Sigmoid colon (tissue), 7 donors: ENCODE data around the gene VAT1L. TPM values are rescaled to one million over a fixed set of nuclear protein-coding genes. Genes with fewer than 3 reads are reported as not detected.

Experiments used
- DNase-seq: peaks from one replicate; pipeline ENCODE4 v3.0.0-alpha.2; 2019
- H3K27ac ChIP-seq, 4 donors: fragments of 200-600 bp; sonication (generic); one replicate each; pipeline ENCODE4 v1.5.1; 2016 to 2019; ENCODE audit warnings: mild to moderate bottlenecking in 1 of 4
- H3K27me3 ChIP-seq, 3 donors: fragments of 200-600 bp; sonication (generic); one replicate each; pipeline ENCODE4 v1.5.1; 2019; ENCODE audit warnings: mild to moderate bottlenecking in 1 of 3
- H3K36me3 ChIP-seq, 4 donors: fragments of 200-600 bp; sonication (generic); one replicate each; pipeline ENCODE4 v1.5.1; 2016 to 2019
- H3K4me1 ChIP-seq, 4 donors: fragments of 200-600 bp; sonication (generic); one replicate each; pipeline ENCODE4 v1.5.1; 2017 to 2019
- H3K4me3 ChIP-seq, 4 donors: fragments of 200-600 bp; sonication (generic); one replicate each; pipeline ENCODE4 v1.5.1; 2017 to 2019; ENCODE audit warnings: mild to moderate bottlenecking in 2 of 4, moderate library complexity in 1 of 4
- H3K9me3 ChIP-seq, 4 donors: fragments of 200-600 bp in 3 of 4; sonication (generic) in 3 of 4; one replicate each; pipeline versions ENCODE4 v1.5.1 to v1.6.1; 2013 to 2019
- EP300 ChIP-seq, 4 donors: sonication (generic); formaldehyde crosslinking; IDR thresholded peaks; one replicate each; pipeline ENCODE4 v1.6.1; 2017; ENCODE audit warnings: antibody characterized with exemption in 4 of 4
- POLR2A ChIP-seq, 2 donors: fragments of 450-650 bp; IDR thresholded peaks; one replicate each; pipeline ENCODE4 v1.6.1; 2016; ENCODE audit warnings: antibody characterized with exemption in 2 of 2, mild to moderate bottlenecking in 2 of 2, moderate library complexity in 2 of 2
- POLR2AphosphoS5 ChIP-seq, 4 donors: sonication (generic); formaldehyde crosslinking; IDR thresholded peaks; one replicate each; pipeline ENCODE4 v1.6.1; 2017; ENCODE audit warnings: antibody characterized with exemption in 4 of 4
- WGBS, 2 donors: extraction: QIAGEN DNeasy Blood & Tissue Kit; methylation state at CpG; one replicate each; pipeline ENCODE4 v1.1.7; 2013; 5-methylcytosine and 5-hydroxymethylcytosine counted together
- intact Hi-C: fragments of 100-400 bp; cut with DNase I; formaldehyde crosslinking; loops from one replicate; pipeline ENCODE4 v1.15.1; 2023
- polyA plus RNA-seq, 3 donors: library from polyadenylated mRNA; stranded (reverse); fragments of 200-250 nt; gene quantifications; one replicate each; pipeline ENCODE4 v1.2.3, GENCODE V29; 2013
- total RNA-seq, 4 donors: library from RNA; depleted of rRNA; stranded (reverse); fragments of >200 nt; gene quantifications; one replicate each; pipeline ENCODE4 v1.1.0, GENCODE V29; 2016
- TF ChIP-seq, protein P1 (sequence below), 4 experiments: fragments of 450-650 bp in 3 of 4; fragments of 200-600 bp in 1 of 4; IDR thresholded peaks; one replicate each; pipeline ENCODE4 v1.5.1; 2016 to 2019; ENCODE audit warnings: antibody characterized with exemption in 4 of 4, mild to moderate bottlenecking in 3 of 4, moderate library complexity in 2 of 4
- donor health status: healthy with polysubstance abuse.
- donor health status: Bipolar disorder and iron deficiency.
- donor health status: healthy.

Gene VAT1L
- total and polyA plus RNA-seq, 7 donors: 0.60 to 6.4 (median 4.5) TPM

DNA sequence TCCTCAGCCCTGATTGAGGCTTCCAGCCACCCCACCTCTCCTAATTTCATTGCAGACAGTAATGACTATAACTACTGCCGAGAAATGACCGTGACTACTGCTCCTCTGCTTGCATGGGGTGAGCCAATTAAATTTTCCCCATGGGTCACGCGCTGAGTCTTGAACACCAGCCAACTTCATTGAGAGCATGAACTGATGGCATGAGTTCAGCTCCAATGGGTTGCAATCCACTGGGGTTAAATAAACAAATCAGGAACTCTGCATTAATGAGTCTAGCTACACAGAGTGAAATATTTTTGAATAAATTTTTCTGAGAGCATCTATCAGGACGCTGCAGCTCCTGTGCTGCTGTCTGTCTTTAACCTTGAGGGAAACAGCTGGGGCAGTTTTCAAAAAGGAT is 172.4 kb downstream of the VAT1L start:
- Histone ChIP-seq H3K4me1 (no peaks in the 10 kb centered on the region), H3K27me3 (peaks cover 0 to 3% (median 0%) of the 10 kb centered on the region in 3 donors), H3K27ac (no peak overlapping the region), H3K4me3 (no peak overlapping the region), H3K36me3 (no peaks in the 10 kb centered on the region), H3K9me3 (no peaks in the 10 kb centered on the region)
- TF ChIP-seq EP300 (IDR thresholded peaks at IDR 0.05): no peak
- no peak for TF ChIP-seq POLR2AphosphoS5 (IDR thresholded peaks at IDR 0.05)
- TF ChIP-seq, protein P1, sequence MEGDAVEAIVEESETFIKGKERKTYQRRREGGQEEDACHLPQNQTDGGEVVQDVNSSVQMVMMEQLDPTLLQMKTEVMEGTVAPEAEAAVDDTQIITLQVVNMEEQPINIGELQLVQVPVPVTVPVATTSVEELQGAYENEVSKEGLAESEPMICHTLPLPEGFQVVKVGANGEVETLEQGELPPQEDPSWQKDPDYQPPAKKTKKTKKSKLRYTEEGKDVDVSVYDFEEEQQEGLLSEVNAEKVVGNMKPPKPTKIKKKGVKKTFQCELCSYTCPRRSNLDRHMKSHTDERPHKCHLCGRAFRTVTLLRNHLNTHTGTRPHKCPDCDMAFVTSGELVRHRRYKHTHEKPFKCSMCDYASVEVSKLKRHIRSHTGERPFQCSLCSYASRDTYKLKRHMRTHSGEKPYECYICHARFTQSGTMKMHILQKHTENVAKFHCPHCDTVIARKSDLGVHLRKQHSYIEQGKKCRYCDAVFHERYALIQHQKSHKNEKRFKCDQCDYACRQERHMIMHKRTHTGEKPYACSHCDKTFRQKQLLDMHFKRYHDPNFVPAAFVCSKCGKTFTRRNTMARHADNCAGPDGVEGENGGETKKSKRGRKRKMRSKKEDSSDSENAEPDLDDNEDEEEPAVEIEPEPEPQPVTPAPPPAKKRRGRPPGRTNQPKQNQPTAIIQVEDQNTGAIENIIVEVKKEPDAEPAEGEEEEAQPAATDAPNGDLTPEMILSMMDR (IDR thresholded peaks at IDR 0.05): no peak
- no peak for TF ChIP-seq POLR2A (IDR thresholded peaks at IDR 0.05)
- intact Hi-C loops: no loop called here
- 74% methylated on average over 5 of the region's 5 CpGs for WGBS, 2 donors
- no peak for DNase-seq

DNA sequence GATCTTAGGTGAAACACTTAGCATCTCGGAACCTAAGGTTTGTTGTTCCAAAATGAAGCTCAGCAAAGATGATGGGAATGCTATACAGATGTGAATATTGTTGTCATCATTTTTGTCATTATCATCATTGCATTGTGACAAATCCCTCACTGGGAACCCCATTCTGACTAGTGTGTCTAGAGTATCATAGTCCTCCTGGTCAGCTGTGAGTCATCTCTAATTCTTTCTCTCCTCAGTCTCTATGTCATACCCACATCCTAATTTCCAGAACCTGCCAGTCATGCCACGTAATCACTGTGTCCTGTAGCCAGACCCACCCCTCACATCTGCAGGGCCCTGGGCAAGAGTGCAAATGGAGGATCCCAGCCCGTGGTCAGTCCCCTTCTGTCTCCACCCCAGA is 173.4 kb downstream of the VAT1L start:
- H3K27ac ChIP-seq: no peak overlapping the region
- peaks cover 0 to 3% (median 0%) of the 10 kb centered on the region in 3 donors for H3K27me3 ChIP-seq
- intact Hi-C loops: no loop called here
- H3K4me3 ChIP-seq: no peak overlapping the region
- TF ChIP-seq POLR2A (IDR thresholded peaks at IDR 0.05) (no peak), EP300 (IDR thresholded peaks at IDR 0.05) (no peak)
- no peaks in the 10 kb centered on the region for H3K36me3 ChIP-seq
- DNase-seq: no peak
- no peaks in the 10 kb centered on the region for H3K4me1 ChIP-seq
- WGBS, 2 donors: 80 to 87% methylated on average over 3 of the region's 3 CpGs
- H3K9me3 ChIP-seq: no peaks in the 10 kb centered on the region

DNA sequence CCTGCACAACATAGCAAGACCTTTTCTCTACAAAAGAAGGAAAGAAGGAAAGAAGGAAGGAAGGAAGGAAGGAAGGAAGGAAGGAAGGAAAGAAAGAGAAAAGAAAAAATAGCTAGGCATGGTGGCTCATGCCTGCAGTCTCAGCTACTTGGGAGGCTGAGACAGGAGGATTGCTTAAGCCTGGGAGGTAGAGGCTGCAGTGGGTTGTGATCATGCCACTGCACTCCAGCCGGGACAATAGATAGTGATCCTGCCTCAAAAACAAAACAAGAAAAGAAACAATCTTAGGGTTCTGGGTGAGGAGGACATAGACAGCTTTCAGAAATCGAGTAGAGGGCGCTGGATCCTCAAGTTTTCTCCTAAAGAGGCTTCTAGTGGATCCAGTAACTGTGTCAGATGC is 174.3 kb downstream of the VAT1L start:
- Histone ChIP-seq H3K9me3 (no peaks in the 10 kb centered on the region), H3K4me3 (no peak overlapping the region)
- intact Hi-C loops: no loop called here

DNA sequence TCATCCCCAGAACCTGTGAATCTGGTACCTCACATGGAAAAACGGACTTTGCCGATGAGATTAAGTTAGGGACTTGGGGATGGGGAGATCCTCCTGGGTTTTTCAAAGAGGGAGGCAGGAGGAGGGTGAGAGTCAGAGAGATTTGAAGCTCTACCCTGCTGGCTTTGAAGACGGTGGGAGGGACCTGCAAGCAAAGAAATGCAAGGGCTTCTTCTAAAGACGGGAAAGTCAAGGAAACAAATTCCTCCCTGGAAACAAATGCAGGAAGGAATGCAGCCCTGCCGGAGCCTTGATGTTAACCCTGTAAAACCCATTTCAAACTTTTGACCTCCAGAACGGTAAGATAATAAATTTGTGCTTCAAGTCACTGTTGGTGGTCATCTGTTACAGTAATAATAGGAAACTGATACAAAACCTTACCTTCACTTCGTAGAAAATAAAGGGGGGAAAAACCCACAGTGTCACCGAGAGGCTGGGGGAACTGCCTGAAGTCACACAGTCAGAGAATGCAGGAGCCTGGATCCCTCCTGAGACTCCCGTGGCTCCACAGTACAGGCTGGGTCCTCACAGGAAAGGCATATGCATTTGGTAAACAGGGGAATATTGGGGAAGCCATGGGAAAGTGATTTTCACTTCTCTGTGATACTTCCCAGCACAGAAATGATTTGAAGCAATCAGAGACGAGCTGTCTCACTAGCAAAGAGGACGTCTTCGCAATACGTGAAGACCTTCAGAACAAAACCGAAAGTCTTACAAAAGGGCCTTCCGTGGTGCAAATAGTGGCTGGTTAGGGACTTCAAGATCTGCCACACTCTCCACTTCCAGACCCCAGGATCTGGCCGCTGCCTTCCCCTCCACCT is 175.1 kb downstream of the VAT1L start:
- TF ChIP-seq POLR2A (IDR thresholded peaks at IDR 0.05): no peak
- TF ChIP-seq EP300 (IDR thresholded peaks at IDR 0.05): no peak
- TF ChIP-seq POLR2AphosphoS5 (IDR thresholded peaks at IDR 0.05): no peak
- TF ChIP-seq, protein P1 (IDR thresholded peaks at IDR 0.05): no peak
- H3K9me3 ChIP-seq: no peaks in the 10 kb centered on the region
- intact Hi-C loops: no loop called here

More for the DNA sequence above, 174.3 kb downstream of the VAT1L start:
- Histone ChIP-seq H3K27ac (no peak overlapping the region), H3K4me1 (no peaks in the 10 kb centered on the region), H3K36me3 (no peaks in the 10 kb centered on the region), H3K27me3 (peaks cover 0 to 2% (median 0%) of the 10 kb centered on the region in 3 donors)
- WGBS, 2 donors: 79 to 83% methylated on average over 3 of the region's 3 CpGs
- no peak for DNase-seq
- TF ChIP-seq POLR2AphosphoS5 (IDR thresholded peaks at IDR 0.05) (no peak), POLR2A (IDR thresholded peaks at IDR 0.05) (no peak), EP300 (IDR thresholded peaks at IDR 0.05) (no peak)
- TF ChIP-seq, protein P1 (IDR thresholded peaks at IDR 0.05): no peak

DNA sequence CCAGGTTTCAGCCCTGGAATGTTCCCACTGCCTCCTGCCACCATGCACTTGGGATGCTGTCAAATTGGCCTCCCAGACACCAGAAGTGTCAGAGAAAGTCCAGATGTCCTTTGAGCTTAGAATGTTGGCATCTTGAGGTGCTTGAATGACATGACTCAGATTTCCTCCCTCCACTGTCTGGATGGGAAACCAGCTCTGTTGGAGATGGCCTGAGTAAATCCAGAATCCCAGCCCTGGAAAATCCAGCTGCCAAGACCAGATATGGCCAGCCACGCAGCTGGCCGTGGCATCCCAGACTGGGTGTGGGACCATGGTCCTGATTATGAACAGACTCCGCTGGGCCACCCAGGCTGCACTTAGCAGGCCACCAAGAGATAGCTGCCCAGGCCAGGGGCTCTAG is 177.0 kb downstream of the VAT1L start:
- H3K36me3 ChIP-seq: no peaks in the 10 kb centered on the region
- TF ChIP-seq EP300 (IDR thresholded peaks at IDR 0.05) (no peak), POLR2A (IDR thresholded peaks at IDR 0.05) (no peak), POLR2AphosphoS5 (IDR thresholded peaks at IDR 0.05) (no peak)
- TF ChIP-seq, protein P1 (IDR thresholded peaks at IDR 0.05): no peak
- H3K4me1 ChIP-seq: no peaks in the 10 kb centered on the region
- no peaks in the 10 kb centered on the region for H3K9me3 ChIP-seq
- H3K27ac ChIP-seq: no peak overlapping the region
- intact Hi-C loops: no loop called here
- no peaks in the 10 kb centered on the region for H3K27me3 ChIP-seq
- no peak for DNase-seq
- H3K4me3 ChIP-seq: no peak overlapping the region
- WGBS, 2 donors: 55 to 89% methylated on average over 3 of the region's 3 CpGs

More for the DNA sequence above, 175.1 kb downstream of the VAT1L start:
- Histone ChIP-seq H3K4me3 (no peak overlapping the region), H3K27me3 (no peaks in the 10 kb centered on the region), H3K36me3 (no peaks in the 10 kb centered on the region), H3K27ac (no peak overlapping the region), H3K4me1 (no peaks in the 10 kb centered on the region)
- 40 to 45% methylated on average over 16 of the region's 16 CpGs for WGBS, 2 donors
- DNase-seq: no peak
